Measurements from ENCODE around the gene MORN5. TPM values are rescaled to one million over a fixed set of nuclear protein-coding genes. Genes with fewer than 3 reads are reported as not detected.
A peak's percentile ranks its signal among the peaks of the same experiment; 100 is the strongest.

The MORN5 gene
- total RNA-seq = not detected

DNA sequence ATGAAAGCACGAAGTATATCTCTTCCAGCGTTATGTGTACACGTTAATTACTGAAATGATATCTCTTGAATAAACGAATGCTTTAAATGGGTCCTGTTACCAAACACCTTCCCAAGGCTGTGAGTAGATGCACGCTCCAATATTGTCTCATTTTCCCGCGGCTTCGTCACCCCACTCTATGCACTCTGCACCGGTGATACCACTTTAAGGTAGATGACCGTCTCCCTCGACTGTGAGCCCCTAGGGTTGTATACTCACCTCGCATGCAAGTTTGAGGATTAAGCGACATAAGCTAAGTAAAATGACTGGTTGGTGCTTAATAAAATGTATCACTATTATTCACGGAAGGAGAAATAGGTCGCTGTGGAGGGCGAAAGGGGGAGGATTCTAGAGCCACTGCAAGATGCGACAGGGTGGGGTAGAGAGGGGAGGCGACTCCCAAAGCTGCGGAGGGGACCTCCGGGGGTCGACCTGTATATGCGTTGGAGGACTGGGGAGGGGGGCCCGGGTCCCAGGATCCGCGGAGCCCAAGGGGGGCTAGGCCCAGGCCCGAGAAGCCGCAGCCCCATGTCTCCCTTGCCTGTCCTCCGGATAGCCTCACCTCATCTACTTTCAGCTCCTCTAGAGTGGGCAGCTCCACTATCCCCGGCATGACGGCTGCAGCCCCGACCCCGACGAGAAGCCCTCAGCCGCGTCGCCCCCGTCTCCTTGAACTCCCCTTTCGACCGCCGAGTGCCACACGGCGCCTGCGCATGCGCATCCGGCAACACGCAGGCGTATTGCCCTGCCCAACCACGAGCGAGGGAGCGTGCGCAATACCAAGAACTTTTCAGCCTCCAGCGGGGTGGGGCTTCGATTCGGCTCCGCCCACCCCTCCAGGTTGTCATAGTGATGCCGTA, at the start of gene MORN5, which contains the start of gene NDUFA8:
Gene MORN5 (plus strand): TSS at position 883 of the 899 bp plus-strand sequence. CDS start 65 bp downstream, outside the sequence.
Gene NDUFA8 (minus strand): TSS at position 754 of the 899 bp plus-strand sequence. CDS start 102 bp downstream, at position 652.
- H3K9me3 ChIP-seq = no peaks in the 10 kb centered on the region
- no peaks in the 10 kb centered on the region for H3K27me3 ChIP-seq
- peak within 1 kb of the TSS; percentile 71 to 83 (median 78) for H3K27ac ChIP-seq
- intact Hi-C loops (cut with DNase I) = no loop called here
- WGBS, 2 donors = 1% methylated on average over 38 to 51 of the region's 56 CpGs
- DNase-seq (peak; percentile 98 to 99 (median 98)), ATAC-seq (peak; percentile 100)
- no peaks in the 10 kb centered on the region for H3K36me3 ChIP-seq (replicated peaks in 1 of 2; ENCODE audit: insufficient read depth in 1 of 2, low read depth in 2 of 2)
- peak within 1 kb of the TSS; percentile 35 to 90 for H3K4me3 ChIP-seq
- TF ChIP-seq, protein P1, sequence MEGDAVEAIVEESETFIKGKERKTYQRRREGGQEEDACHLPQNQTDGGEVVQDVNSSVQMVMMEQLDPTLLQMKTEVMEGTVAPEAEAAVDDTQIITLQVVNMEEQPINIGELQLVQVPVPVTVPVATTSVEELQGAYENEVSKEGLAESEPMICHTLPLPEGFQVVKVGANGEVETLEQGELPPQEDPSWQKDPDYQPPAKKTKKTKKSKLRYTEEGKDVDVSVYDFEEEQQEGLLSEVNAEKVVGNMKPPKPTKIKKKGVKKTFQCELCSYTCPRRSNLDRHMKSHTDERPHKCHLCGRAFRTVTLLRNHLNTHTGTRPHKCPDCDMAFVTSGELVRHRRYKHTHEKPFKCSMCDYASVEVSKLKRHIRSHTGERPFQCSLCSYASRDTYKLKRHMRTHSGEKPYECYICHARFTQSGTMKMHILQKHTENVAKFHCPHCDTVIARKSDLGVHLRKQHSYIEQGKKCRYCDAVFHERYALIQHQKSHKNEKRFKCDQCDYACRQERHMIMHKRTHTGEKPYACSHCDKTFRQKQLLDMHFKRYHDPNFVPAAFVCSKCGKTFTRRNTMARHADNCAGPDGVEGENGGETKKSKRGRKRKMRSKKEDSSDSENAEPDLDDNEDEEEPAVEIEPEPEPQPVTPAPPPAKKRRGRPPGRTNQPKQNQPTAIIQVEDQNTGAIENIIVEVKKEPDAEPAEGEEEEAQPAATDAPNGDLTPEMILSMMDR (IDR thresholded peaks at IDR 0.05) = peak in 4 of 7 experiments; percentile 33 to 65 (median 46)
- peak in 2 of 3 donors; percentile 68 to 82 for TF ChIP-seq POLR2A (IDR thresholded peaks at IDR 0.05)
- peaks cover 16% of the 10 kb centered on the region for H3K4me1 ChIP-seq

- no peak for DNase-seq
- Histone ChIP-seq H3K36me3 (replicated peaks in 1 of 2; ENCODE audit: insufficient read depth in 1 of 2, low read depth in 2 of 2) (no peaks in the 10 kb centered on the region), H3K27me3 (no peaks in the 10 kb centered on the region), H3K4me1 (no peaks in the 10 kb centered on the region), H3K27ac (no peak overlapping the region), H3K9me3 (no peaks in the 10 kb centered on the region), H3K4me3 (no peak overlapping the region)
- TF ChIP-seq POLR2A (IDR thresholded peaks at IDR 0.05) = no peak
- TF ChIP-seq, protein P1 (IDR thresholded peaks at IDR 0.05) = no peak
- WGBS, 2 donors = 56 to 65% methylated on average over 1 to 7 of the region's 7 CpGs
- no peak for ATAC-seq
- intact Hi-C loops (cut with DNase I) = loop anchor here (10.0 kb wide), 1 partner anchor 695 kb away; the partner anchor contains the start of gene OR1K1
These were observed 49.4 kb upstream of the MORN5 start for GRCh38 chr9:122110100-122110833.

DNA sequence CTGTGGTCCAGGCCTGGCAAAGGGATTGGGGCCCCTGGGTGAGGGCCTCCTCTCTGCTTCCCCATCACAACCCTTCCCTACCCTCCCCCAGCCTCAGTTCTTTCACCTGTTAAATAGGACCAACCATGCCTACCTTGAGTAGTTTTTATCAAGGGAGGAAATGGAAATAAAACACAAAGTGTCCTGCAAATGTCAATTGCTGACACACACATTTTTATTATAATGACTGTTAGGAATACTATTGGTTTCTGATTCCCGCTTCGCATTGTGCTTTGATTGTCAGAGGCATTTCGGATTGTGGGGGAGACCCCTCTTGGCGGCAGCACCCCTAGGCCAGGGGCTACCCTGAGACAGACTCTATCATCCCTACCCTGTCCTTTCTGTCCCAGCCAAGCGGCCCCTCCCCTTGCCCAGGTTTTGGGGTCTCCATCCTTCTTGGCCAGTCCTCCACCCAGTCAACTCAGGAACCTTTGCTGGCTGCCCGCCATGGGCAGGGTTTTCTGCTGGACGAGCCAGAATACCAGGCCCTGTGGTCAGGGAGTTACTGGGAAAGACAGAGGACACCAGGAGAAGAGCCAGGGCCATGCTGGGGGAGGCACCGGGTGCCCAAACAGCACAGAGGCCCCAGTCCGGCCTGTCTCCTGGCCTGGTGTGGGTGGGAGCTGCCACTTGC, 48.2 kb upstream of the MORN5 start:
- WGBS, 2 donors = 89% methylated on average over 6 to 9 of the region's 9 CpGs

DNA sequence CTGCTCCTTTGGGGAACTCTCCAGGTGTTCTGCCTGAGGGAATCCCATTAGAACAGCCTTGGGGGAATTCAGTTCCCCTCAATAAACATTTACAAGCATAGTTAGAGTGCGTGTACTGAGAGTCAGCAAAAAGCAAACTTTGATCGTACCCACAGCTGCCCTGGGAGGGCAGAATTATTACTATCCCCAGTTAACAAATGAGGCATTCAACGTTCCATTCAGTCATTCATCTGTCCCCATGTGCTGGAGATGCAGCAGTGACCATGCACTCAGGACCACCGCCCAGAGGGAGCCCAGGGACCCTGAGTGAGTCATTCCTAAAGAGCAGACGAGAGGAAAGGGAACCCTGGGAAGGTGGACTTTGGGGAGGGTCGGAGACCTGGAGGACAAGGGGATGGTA, 47.5 kb upstream of the MORN5 start:
- Histone ChIP-seq H3K27me3 (no peaks in the 10 kb centered on the region), H3K4me1 (no peaks in the 10 kb centered on the region), H3K9me3 (no peaks in the 10 kb centered on the region), H3K4me3 (no peak overlapping the region), H3K36me3 (replicated peaks in 1 of 2; ENCODE audit: insufficient read depth in 1 of 2, low read depth in 2 of 2) (no peaks in the 10 kb centered on the region), H3K27ac (no peak overlapping the region)
- ATAC-seq = no peak
- TF ChIP-seq, protein P1 (IDR thresholded peaks at IDR 0.05) = no peak
- no peak for TF ChIP-seq POLR2A (IDR thresholded peaks at IDR 0.05)
- WGBS, 2 donors = 77% methylated on average over 6 of the region's 6 CpGs
- DNase-seq = no peak
- intact Hi-C loops (cut with DNase I) = loop anchor here (10.0 kb wide), 1 partner anchor 693 kb away; the partner anchor contains the start of gene OR1K1

More for the DNA sequence above, 48.2 kb upstream of the MORN5 start:
- no peak for TF ChIP-seq POLR2A (IDR thresholded peaks at IDR 0.05)
- TF ChIP-seq, protein P1 (IDR thresholded peaks at IDR 0.05) = no peak
- H3K36me3 ChIP-seq (replicated peaks in 1 of 2; ENCODE audit: insufficient read depth in 1 of 2, low read depth in 2 of 2) = no peaks in the 10 kb centered on the region
- no peak overlapping the region for H3K27ac ChIP-seq
- intact Hi-C loops (cut with DNase I) = loop anchor here (10.0 kb wide), 1 partner anchor 693 kb away; the partner anchor contains the start of gene OR1K1
- H3K4me1 ChIP-seq = no peaks in the 10 kb centered on the region
- no peaks in the 10 kb centered on the region for H3K9me3 ChIP-seq
- DNase-seq = no peak
- no peak overlapping the region for H3K4me3 ChIP-seq
- no peak for ATAC-seq
- no peaks in the 10 kb centered on the region for H3K27me3 ChIP-seq

Measured in body of pancreas (tissue), 4 donors.